ENCODE results near the gene SHLD1. TPM values are rescaled to one million over a fixed set of nuclear protein-coding genes. Genes with fewer than 3 reads are reported as not detected.
"Not testable (repeated sequence)": the region's sequence is repeated elsewhere in the genome, so short reads cannot be mapped to it uniquely, and the experiment has no call there.

SHLD1 gene
- polyA plus RNA-seq, 10 donors, result 5.1 to 7.5 (median 6.2) TPM

- DNase-seq, result no peak
These were observed 15.6 kb upstream of the SHLD1 start for GRCh38 chr20:5734602-5735001.

GRCh38 chr20:5735845-5736510 lies 14.2 kb upstream of the SHLD1 start:
- peak; percentile 52 to 76 (median 52) for DNase-seq

- DNase-seq, result no peak
These were observed 12.6 kb upstream of the SHLD1 start for GRCh38 chr20:5737619-5737953.

GRCh38 chr20:5737966-5738365 lies 12.2 kb upstream of the SHLD1 start:
- DNase-seq, result no peak

- not testable (repeated sequence) for DNase-seq
These were observed 9.6 kb upstream of the SHLD1 start for GRCh38 chr20:5740643-5741042.

GRCh38 chr20:5741089-5741488 lies 9.1 kb upstream of the SHLD1 start:
- no peak for DNase-seq

GRCh38 chr20:5742041-5742440 lies 8.2 kb upstream of the SHLD1 start:
- no peak for DNase-seq

GRCh38 chr20:5745416-5746030 lies 4.7 kb upstream of the SHLD1 start:
- no peak for DNase-seq

GRCh38 chr20:5746064-5746463 lies 4.1 kb upstream of the SHLD1 start:
- DNase-seq, result no peak

GRCh38 chr20:5748246-5748645 lies 2.0 kb upstream of the SHLD1 start:
- no peak for DNase-seq

- DNase-seq, result not testable (repeated sequence)
These were observed 669 bp upstream of the SHLD1 start for GRCh38 chr20:5749512-5749951.

GRCh38 chr20:5751856-5752255 lies 1.7 kb downstream of the SHLD1 start:
- no peak for DNase-seq

GRCh38 chr20:5753814-5754213 lies 3.6 kb downstream of the SHLD1 start:
- DNase-seq, result no peak

GRCh38 chr20:5757949-5758348 lies 7.7 kb downstream of the SHLD1 start:
- DNase-seq, result no peak

GRCh38 chr20:5766085-5766764 lies 16.0 kb downstream of the SHLD1 start:
- DNase-seq, result no peak

- DNase-seq, result peak; percentile 34 to 56 (median 52)
These were observed 17.4 kb downstream of the SHLD1 start for GRCh38 chr20:5767493-5768098.

- peak in 1 of 3 donors; percentile 11 for DNase-seq
These were observed 20.2 kb downstream of the SHLD1 start for GRCh38 chr20:5770231-5770986.

GRCh38 chr20:5770987-5771318 lies 20.8 kb downstream of the SHLD1 start:
- no peak for DNase-seq

GRCh38 chr20:5772704-5773103 lies 22.5 kb downstream of the SHLD1 start:
- DNase-seq, result no peak

- no peak for DNase-seq
These were observed 23.4 kb downstream of the SHLD1 start for GRCh38 chr20:5773589-5773988.

GRCh38 chr20:5776077-5776476 lies 25.9 kb downstream of the SHLD1 start:
- DNase-seq, result no peak
